ENCODE measurements around the gene RAD23B.

Gene RAD23B
- 101 to 274 (median 173) reads per million in 9 experiments for total RNA-seq

DNA sequence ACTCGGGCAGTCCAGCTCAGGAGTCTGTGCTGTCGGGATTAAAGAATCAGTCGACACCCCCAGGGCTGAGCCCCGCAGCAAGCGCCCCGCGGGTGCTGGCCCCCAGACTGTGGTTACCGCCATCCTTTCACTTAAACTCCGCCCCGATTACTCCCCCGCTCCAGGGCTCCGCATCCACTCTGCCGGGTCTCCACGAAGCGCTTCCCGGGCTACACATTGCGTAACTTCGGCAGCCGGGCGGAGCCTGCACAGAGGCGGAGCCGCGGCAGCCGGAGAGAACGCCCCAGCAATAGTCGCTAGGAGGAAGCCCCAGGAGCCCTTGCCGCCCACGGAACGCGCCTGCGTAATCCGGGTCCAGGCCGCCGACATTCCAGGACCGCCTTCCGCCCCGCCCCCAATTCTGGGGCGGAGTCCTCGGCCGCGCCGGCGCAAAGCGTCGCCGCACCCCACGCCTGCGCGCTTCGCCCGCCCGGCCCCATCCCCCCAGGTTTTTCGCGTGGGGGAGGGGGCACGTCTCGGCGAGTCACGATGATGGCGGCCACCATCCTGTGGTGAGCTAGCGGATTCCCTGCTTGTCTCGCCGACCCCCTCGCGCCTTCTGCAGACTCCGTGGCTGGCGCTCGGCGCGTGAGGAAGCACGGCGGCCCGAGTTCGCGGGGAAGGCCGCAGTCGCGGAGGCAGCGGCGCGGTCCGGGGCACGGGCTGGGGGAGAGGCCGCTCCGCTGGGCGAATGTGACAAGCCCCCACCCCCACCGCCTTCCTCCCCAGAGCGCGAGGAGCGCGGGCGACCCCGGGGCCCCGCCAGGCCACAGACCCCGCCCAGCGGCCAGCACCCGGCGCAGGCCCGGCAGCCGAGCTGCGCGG lies at the start of gene RAD23B:
RAD23B (plus strand) TSS at position 521 of the 864 bp plus-strand sequence. CDS start 351 bp downstream, outside the sequence.
- DNase-seq (peak; percentile 96 to 98 (median 98)), ATAC-seq (replicated peaks) (peak; percentile 82)
- Mint-ChIP-seq H3K27me3 (no peaks in the 10 kb centered on the region), H3K27ac (peak within 1 kb of the TSS; percentile 93 to 95), H3K9me3 (no peaks in the 10 kb centered on the region), H3K36me3 (ENCODE audit: insufficient read depth) (peaks cover 36% of the 10 kb centered on the region), H3K4me1 (ENCODE audit: low read depth in 2 of 2) (peaks cover 23 to 38% of the 10 kb centered on the region in 2 donors), H3K4me3 (peak within 1 kb of the TSS; percentile 91 to 96)

DNA sequence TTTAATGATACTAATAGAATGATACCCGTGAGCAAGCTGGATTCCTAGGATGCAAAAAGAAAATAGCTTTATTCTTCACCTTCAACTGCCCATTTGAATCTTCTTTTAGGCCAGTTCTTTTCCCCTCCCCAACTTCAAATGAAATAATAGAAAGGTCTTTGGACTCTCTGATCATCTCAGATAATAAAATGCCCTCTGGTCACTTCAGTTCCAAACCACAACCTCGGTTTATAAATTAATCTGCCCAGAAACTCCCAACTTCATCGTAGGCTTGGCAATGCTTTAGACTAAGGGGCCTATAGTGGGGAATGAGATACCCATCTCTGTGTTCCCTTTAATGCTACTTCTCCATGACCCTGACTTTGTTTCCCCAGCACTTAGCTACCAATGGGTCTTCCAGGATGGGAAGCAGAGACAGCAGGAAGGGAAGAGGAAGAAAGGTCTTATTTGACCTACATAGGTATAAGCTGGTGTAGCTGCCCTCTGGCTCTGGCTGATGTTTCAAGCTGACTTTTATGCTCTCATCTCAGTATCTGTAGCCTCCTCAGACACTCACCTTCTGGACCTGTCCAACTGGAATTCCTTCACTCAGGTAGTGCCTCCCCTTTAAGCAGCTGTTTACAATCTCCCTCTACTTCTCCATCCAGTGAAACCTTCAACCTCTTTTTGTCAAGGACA lies 47.2 kb upstream of the RAD23B start:
- Mint-ChIP-seq H3K27ac (no peak overlapping the region), H3K4me3 (no peak overlapping the region), H3K36me3 (ENCODE audit: insufficient read depth) (no peaks in the 10 kb centered on the region), H3K27me3 (peaks cover 10 to 17% of the 10 kb centered on the region in 2 donors), H3K4me1 (ENCODE audit: low read depth in 2 of 2) (no peaks in the 10 kb centered on the region), H3K9me3 (no peaks in the 10 kb centered on the region)
- ATAC-seq (replicated peaks) (no peak), DNase-seq (no peak)

DNA sequence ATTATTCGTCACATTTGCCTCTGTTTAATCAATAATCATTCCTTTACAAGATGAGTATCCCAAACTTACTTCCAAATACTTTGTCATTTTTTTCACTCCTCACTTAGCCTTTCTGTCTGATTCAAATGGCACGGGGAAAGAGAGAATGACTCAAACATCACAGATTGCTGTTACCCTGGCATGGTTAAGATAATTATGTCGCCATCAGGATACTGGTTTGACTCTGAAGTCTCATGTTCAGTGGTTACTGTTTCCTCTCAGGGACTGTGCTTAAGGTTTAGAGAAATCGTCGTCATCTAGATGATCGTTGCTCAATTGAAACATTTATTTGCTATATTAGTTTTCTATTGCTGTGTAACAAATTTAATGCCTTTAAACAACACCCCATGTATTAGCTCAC lies 45.2 kb upstream of the RAD23B start:
- Mint-ChIP-seq H3K27me3 (peaks cover 0 to 9% of the 10 kb centered on the region in 2 donors), H3K4me3 (no peak overlapping the region), H3K27ac (no peak overlapping the region), H3K4me1 (ENCODE audit: low read depth in 2 of 2) (peaks cover 0 to 4% of the 10 kb centered on the region in 2 donors), H3K9me3 (no peaks in the 10 kb centered on the region), H3K36me3 (ENCODE audit: insufficient read depth) (no peaks in the 10 kb centered on the region)
- ATAC-seq (replicated peaks) (no peak), DNase-seq (no peak)

DNA sequence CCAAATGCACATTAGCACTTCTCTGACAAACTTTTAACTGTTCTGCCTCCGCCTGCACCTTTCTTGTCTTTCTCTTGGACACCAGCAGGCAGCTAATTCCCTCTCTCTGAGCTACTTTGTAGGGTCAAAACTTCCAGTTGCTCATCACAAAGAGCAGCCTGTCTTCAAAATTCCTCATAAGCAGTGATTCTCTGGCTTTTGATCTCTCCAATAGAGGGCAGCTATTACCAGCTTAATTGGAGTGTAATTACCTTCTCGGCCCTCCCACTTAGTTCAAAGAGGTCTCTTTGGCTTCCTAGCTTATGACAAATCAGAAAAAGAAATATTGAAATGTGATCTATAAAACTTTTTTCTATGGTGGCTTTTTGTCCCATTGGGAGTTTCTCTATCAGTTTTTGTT lies 43.6 kb upstream of the RAD23B start:
- no peak for DNase-seq
- no peaks in the 10 kb centered on the region for H3K36me3 Mint-ChIP-seq (ENCODE audit: insufficient read depth)
- no peak overlapping the region for H3K27ac Mint-ChIP-seq
- H3K4me3 Mint-ChIP-seq, result no peak overlapping the region
- peak; percentile 47 for ATAC-seq (replicated peaks)
- H3K9me3 Mint-ChIP-seq, result no peaks in the 10 kb centered on the region
- peaks cover 0 to 11% of the 10 kb centered on the region in 2 donors for H3K4me1 Mint-ChIP-seq (ENCODE audit: low read depth in 2 of 2)
- peaks cover 0 to 8% of the 10 kb centered on the region in 2 donors for H3K27me3 Mint-ChIP-seq

DNA sequence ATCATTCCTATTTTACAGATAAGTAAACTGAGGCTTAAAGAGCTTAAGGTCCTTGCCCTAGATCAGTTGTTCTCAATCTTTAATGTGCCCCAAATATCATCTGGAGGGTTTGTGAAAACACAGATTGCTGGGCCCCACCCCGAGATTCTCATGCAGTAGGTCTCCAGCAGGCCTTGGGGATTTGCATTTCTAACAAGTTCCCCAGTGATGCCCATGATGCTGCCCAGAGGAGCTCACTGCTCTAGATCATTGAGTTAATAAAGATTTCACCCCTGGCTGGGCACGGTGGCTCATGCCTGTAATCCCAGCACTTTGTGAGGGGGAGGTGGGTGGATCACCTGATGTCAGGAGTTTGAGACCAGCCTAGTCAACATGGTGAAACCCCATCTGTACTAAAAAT lies 42.8 kb upstream of the RAD23B start:
- Mint-ChIP-seq H3K4me3 (no peak overlapping the region), H3K36me3 (ENCODE audit: insufficient read depth) (no peaks in the 10 kb centered on the region), H3K9me3 (no peaks in the 10 kb centered on the region), H3K4me1 (ENCODE audit: low read depth in 2 of 2) (peaks cover 0 to 11% of the 10 kb centered on the region in 2 donors), H3K27ac (no peak overlapping the region), H3K27me3 (peaks cover 0 to 8% of the 10 kb centered on the region in 2 donors)
- DNase-seq (no peak), ATAC-seq (replicated peaks) (no peak)

DNA sequence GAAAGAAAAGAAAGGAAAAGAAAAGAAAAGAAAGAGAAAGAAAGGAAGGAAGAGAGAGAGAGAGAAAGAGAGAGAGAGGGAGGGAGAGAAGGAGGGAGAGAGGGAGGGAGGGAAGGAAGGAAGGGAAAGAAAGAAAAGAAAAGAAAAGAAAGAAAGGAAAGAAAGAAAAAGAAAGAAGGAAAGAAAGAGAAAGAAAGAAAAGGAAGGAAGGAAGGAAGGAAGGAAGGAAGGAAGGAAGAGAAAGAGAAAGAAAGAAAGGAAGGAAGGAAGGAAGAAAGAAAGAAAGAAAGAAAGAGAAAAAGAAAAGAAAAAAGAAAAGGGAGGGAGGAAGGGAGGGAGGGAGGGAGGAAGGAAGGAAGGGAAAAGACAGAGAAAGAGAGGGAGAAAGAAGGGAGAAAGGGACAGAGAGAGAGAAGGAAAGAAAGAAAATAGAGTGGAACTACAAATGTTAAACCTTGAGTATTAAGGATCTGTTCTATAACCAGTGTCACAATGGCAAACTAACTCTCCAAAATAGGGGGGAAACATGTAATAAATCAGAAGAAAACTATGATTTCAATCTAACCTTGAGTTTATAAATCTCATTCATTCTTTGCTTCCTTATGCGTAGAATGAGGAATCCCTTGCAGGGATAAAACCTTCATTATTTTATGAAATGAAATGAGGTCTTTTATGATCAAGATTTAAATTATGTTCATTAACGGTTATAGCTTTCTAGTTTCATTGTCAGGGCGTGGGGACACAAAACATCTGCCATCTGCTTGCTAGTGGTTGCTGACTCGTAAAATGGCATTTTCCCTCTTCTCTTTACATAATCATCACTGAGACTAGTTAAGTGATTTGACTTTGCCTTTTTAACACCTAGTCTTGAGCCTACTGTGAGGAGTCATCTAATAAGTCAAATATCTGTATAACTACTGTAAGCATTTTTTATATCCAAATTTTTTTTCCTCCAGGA lies 40.7 kb upstream of the RAD23B start:
- Mint-ChIP-seq H3K9me3 (no peaks in the 10 kb centered on the region), H3K4me3 (no peak overlapping the region), H3K27me3 (no peaks in the 10 kb centered on the region), H3K27ac (peak overlapping the region; percentile 24 to 86), H3K36me3 (ENCODE audit: insufficient read depth) (no peaks in the 10 kb centered on the region), H3K4me1 (ENCODE audit: low read depth in 2 of 2) (peaks cover 7 to 15% of the 10 kb centered on the region in 2 donors)
- DNase-seq (no peak), ATAC-seq (replicated peaks) (no peak)

DNA sequence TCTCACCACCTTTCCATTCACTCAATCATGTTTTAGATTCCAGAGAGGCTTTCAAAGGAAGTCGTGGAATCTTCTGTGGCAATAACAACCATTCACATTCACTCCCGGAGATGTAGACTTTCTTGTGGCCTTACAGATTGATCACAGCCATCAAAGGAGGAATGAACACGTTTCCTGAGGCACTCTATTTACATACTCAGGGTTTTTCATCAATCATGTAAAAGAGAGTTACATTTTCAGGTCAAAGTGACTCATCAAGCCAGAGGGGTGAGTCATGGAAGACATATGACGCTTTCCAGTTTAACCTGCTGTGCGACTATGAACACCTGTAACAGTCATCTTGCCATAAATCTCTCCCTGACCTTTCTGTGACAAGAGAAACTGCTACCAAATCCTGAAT lies 39.3 kb upstream of the RAD23B start:
- DNase-seq (no peak), ATAC-seq (replicated peaks) (peak; percentile 36)
- Mint-ChIP-seq H3K4me1 (ENCODE audit: low read depth in 2 of 2) (peaks cover 7 to 15% of the 10 kb centered on the region in 2 donors), H3K9me3 (no peaks in the 10 kb centered on the region), H3K27ac (peak overlapping the region in 1 of 2 donors; percentile 9), H3K4me3 (no peak overlapping the region), H3K36me3 (ENCODE audit: insufficient read depth) (no peaks in the 10 kb centered on the region), H3K27me3 (peaks cover 0 to 2% of the 10 kb centered on the region in 2 donors)

DNA sequence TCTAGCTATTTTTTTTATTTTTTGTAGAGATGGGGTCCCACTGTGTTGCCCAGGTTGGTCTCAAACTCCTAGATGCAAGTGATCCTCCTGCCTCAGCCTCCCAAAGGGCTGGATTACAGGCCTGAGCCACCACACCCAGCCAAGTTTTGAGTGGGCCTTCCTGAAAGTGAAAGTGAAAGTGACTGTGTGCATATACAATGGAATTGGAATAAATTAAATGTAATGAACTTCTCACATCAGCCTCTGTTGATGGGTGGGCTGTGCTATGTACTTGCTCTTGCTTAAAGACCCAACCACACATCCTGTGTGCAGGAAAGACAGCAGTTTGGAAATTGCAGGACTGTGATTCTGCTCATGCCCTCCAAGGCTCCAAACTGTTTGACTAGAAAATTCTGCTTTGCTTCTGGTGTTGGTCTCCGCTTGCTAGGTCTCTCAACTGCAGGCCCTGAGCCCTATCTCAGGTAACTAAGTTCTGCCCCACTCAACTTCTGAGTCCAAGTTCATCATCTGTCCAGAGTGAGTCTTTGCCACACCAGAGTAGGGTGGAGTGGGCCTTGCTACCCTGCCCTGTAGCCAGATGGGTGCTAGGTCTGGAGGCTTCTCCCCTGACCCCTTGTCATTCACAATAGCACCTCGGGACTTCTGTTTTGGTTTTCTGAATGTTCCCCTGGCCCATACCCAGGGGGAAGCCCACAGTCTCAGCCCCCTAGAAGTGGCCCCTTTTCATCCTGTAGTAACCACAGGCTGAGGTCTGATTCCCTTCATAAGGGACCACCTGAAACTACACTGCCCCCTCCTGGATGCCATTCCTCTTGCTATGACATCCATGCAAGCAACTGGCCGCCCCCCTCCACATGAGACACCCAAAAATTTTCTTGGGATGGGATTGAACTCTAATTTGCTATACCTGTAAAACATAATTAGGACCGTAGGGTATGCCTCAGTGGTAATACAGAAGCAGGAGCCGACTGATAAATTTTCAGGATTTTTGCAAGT lies 36.5 kb upstream of the RAD23B start:
- no peak for ATAC-seq (replicated peaks)
- Mint-ChIP-seq H3K27me3 (peaks cover 6 to 16% of the 10 kb centered on the region in 2 donors), H3K36me3 (ENCODE audit: insufficient read depth) (no peaks in the 10 kb centered on the region), H3K4me3 (peak overlapping the region in 1 of 2 donors; percentile 17), H3K4me1 (ENCODE audit: low read depth in 2 of 2) (peaks cover 7 to 15% of the 10 kb centered on the region in 2 donors), H3K9me3 (no peaks in the 10 kb centered on the region), H3K27ac (no peak overlapping the region)
- DNase-seq, result no peak

DNA sequence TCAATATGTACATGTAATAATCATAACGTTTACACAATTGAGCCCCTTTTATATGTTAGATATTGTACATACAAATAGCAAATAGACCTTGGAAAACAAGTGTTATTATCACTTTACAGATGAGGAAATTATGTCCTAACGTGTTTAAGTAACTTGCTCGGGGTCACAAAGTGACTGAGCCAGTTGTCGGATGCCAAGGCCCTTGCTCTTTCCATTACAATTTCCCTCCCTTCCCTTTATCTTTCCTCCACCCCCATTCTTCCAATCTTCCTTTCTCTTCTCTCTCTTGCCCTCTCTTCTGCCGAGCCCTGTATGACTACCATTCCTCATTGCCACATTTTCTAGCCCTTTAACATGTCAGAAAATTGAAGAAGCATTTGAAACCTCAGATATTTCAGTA lies 34.4 kb upstream of the RAD23B start:
- Mint-ChIP-seq H3K27me3 (peaks cover 16 to 31% of the 10 kb centered on the region in 2 donors), H3K27ac (no peak overlapping the region), H3K4me3 (no peak overlapping the region), H3K36me3 (ENCODE audit: insufficient read depth) (no peaks in the 10 kb centered on the region), H3K4me1 (ENCODE audit: low read depth in 2 of 2) (peaks cover 7 to 8% of the 10 kb centered on the region in 2 donors), H3K9me3 (no peaks in the 10 kb centered on the region)
- ATAC-seq (replicated peaks) (no peak), DNase-seq (no peak)

DNA sequence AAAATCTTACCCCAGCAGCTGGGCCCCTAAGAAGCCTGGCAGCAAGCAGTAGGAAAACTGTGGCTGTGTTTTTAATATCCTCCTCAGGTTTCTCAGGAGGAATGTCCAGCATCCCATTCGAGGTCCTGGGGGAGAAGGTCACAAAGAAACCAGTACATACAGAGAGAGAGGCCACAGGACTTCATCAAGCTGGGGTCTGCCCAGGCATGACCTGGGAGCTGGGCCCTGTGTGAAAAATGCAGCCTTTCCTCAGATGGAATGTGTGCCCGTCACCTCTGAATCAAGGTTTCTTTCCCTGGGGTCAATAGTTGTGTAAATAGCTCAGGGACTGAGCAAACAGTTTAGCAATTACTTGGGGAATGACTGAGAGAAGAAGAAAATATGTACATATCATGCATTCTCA lies 33.9 kb upstream of the RAD23B start:
- Mint-ChIP-seq H3K4me1 (ENCODE audit: low read depth in 2 of 2) (peaks cover 4 to 7% of the 10 kb centered on the region in 2 donors), H3K27me3 (peaks cover 16 to 31% of the 10 kb centered on the region in 2 donors), H3K36me3 (ENCODE audit: insufficient read depth) (no peaks in the 10 kb centered on the region), H3K27ac (no peak overlapping the region), H3K9me3 (no peaks in the 10 kb centered on the region), H3K4me3 (no peak overlapping the region)
- ATAC-seq (replicated peaks) (no peak), DNase-seq (no peak)

DNA sequence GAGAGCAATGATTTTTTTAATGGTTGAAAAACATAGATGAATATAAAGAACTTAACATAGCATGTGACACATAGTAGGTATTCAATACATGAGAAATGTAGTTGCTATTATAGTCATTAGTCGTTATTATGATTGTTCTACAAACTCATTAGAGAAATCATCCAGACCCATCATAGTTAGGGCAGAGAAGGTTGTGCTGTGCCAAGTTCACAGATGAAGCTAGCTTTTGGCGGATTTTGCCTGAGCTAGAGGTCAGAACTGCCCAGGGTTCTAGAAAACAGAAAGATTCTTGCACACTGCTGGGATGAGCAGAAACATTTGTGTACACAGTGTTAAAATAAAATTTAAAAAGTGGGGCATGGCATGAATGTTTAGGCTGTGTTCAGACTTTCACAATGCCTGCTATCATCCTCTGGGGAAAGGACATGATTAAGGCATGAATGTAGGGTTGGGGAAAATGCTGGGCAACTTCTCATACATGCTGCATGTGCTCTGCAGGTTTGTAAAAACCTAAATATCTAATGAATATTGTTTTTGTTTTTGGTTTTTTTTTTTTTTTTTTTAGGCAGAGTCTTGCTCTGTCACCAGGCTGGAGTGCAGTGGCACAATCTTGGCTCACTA lies 33.3 kb upstream of the RAD23B start:
- Mint-ChIP-seq H3K9me3 (no peaks in the 10 kb centered on the region), H3K27me3 (peaks cover 16 to 31% of the 10 kb centered on the region in 2 donors), H3K36me3 (ENCODE audit: insufficient read depth) (no peaks in the 10 kb centered on the region), H3K27ac (no peak overlapping the region), H3K4me1 (ENCODE audit: low read depth in 2 of 2) (peaks cover 4 to 7% of the 10 kb centered on the region in 2 donors), H3K4me3 (no peak overlapping the region)
- ATAC-seq (replicated peaks), result no peak
- no peak for DNase-seq
